ENCODE results near the gene SLC16A3. TPM values are rescaled to one million over a fixed set of nuclear protein-coding genes. Genes with fewer than 3 reads are reported as not detected.

The SLC16A3 gene
- total and polyA plus RNA-seq, 2 donors (not counting 1 experiment from before 2014, with no cell fraction given): 14.9 to 65.7 TPM

DNA sequence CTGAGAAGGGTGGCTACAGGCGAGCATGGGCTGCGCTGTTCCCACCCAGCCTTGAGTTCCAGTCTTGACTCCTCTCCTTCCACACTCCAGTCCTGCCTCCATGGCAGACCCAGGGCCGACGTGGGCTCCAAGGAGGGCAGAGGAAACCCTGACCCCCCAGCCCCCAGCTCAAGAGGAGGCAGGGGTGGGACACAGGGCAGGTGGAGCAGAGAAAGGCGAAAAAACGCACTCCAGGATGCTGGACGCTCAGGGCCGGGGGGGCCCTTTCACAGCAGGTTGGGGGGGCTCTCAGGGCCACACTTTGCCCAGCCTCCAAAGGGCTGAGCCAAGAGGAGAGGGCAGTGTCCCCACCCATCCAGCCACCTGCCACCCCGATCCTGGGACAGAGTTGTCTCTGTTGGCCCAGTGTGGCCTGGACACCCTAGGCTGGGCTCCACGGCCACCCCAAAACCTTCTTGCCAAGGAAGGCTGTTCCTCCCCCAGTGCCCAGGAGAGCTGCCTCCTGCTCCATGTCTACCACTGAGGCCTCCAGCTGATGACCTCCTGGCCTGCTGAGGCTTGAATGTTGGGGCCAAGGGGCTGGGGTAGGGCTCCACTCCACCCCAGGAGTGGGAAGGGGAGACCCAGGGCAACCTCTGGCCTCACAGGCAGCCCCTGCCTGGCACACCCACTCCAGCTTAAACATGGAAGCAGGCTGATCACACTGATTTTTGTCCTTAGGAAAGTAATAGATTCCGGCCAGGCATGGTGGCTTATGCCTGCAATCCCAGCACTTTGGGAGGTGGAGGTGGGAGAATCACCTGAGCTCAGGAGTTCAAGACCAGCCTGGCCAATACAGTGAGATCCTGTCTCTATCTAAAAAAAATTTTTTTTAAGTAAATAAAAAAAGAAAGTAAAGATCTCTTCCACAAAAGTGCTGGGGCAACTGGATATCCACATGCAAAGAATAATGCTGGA lies 8.8 kb upstream of the SLC16A3 start:
- ChIA-PET POLR2A (no interaction called here), CTCF (interaction anchor here (0.5 to 2.4 kb wide), 3 partner anchors 10 to 247 kb away, joined by 3 to 9 read pairs (median 3); no protein-coding TSS in a partner anchor)
- no peaks in the 10 kb centered on the region for H3K9me3 Mint-ChIP-seq (ENCODE audit: insufficient read depth)
- Histone ChIP-seq H4K20me1 (ENCODE audit: control insufficient read depth, insufficient read depth, low read length, poor library complexity, severe bottlenecking) (no peaks in the 10 kb centered on the region), H3K4me3 (ENCODE audit: control extremely low read depth in 1 of 5, extremely low read depth in 1 of 5, insufficient read depth in 1 of 5, low read depth in 2 of 5, low read length in 4 of 5) (no peak overlapping the region), H3K79me2 (ENCODE audit: control insufficient read depth, insufficient read depth, low read length) (no peaks in the 10 kb centered on the region), H2AFZ (ENCODE audit: insufficient read depth, low read depth, low read length, poor library complexity, severe bottlenecking) (no peak overlapping the region), H3K9ac (ENCODE audit: low read length) (no peak overlapping the region), H3K27ac (ENCODE audit: low read length in 2 of 2) (no peak overlapping the region), H3K4me2 (replicated peaks; ENCODE audit: low read depth, low read length, poor library complexity, severe bottlenecking) (no peak overlapping the region), H3K36me3 (replicated peaks in 1 of 2; ENCODE audit: control extremely low read depth in 1 of 2, control insufficient read depth in 1 of 2, extremely low read depth in 1 of 2, insufficient read depth in 2 of 2, low read length in 1 of 2) (no peaks in the 10 kb centered on the region), H3K4me1 (ENCODE audit: control insufficient read depth in 2 of 2, insufficient read depth in 2 of 2, low read length in 2 of 2) (peaks cover 19 to 26% of the 10 kb centered on the region in 2 donors), H3K9me3 (ENCODE audit: control extremely low read depth in 1 of 3, control insufficient read depth in 2 of 3, insufficient read depth in 1 of 3, low read length in 2 of 3) (no peaks in the 10 kb centered on the region), H3K27me3 (replicated peaks in 1 of 4; ENCODE audit: control extremely low read depth in 1 of 4, control insufficient read depth in 3 of 4, insufficient read depth in 4 of 4, low read length in 3 of 4) (no peaks in the 10 kb centered on the region)
- peaks cover 21% of the 10 kb centered on the region for H3K4me1 Mint-ChIP-seq
- H3K27me3 Mint-ChIP-seq: no peaks in the 10 kb centered on the region
- intact Hi-C loops (cut with micrococcal nuclease): loop anchor here (10.0 kb wide), 1 partner anchor 125 kb away; the partner anchor contains the start of gene FASN
- no peak overlapping the region for H3K27ac Mint-ChIP-seq
- no peak for ATAC-seq (ENCODE audit: low read depth)
- no peak for TF ChIP-seq EZH2 (IDR thresholded peaks at IDR 0.05; ENCODE audit: borderline replicate concordance, insufficient read depth, low read depth, low read length, poor library complexity, severe bottlenecking)
- TF ChIP-seq, protein P1, sequence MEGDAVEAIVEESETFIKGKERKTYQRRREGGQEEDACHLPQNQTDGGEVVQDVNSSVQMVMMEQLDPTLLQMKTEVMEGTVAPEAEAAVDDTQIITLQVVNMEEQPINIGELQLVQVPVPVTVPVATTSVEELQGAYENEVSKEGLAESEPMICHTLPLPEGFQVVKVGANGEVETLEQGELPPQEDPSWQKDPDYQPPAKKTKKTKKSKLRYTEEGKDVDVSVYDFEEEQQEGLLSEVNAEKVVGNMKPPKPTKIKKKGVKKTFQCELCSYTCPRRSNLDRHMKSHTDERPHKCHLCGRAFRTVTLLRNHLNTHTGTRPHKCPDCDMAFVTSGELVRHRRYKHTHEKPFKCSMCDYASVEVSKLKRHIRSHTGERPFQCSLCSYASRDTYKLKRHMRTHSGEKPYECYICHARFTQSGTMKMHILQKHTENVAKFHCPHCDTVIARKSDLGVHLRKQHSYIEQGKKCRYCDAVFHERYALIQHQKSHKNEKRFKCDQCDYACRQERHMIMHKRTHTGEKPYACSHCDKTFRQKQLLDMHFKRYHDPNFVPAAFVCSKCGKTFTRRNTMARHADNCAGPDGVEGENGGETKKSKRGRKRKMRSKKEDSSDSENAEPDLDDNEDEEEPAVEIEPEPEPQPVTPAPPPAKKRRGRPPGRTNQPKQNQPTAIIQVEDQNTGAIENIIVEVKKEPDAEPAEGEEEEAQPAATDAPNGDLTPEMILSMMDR (IDR thresholded peaks at IDR 0.05): no peak
- no peak for DNase-seq
- H3K4me3 Mint-ChIP-seq: no peak overlapping the region
- 92% methylated on average over 8 of the region's 11 CpGs for WGBS (ENCODE audit: insufficient coverage)

Measured in B cell (primary cell).